Femur (tissue), 1 donor: ENCODE data around the gene MATN3.

Experiments
- DNase-seq: peaks from one replicate; pipeline ENCODE4 v3.0.0-alpha.2; 2017

MATN3 gene

GRCh38 chr2:20035955-20036666, 23.6 kb upstream of the MATN3 start:
- no peak for DNase-seq

GRCh38 chr2:20034821-20035220, 22.4 kb upstream of the MATN3 start:
- no peak for DNase-seq

GRCh38 chr2:20034218-20034617, 21.8 kb upstream of the MATN3 start:
- no peak for DNase-seq

- no peak for DNase-seq
These were observed 20.9 kb upstream of the MATN3 start for GRCh38 chr2:20033322-20033721.

GRCh38 chr2:20030224-20030623, 17.8 kb upstream of the MATN3 start:
- no peak for DNase-seq

- no peak for DNase-seq
These were observed 15.4 kb upstream of the MATN3 start for GRCh38 chr2:20027705-20028434.

GRCh38 chr2:20027260-20027677, 14.8 kb upstream of the MATN3 start:
- no peak for DNase-seq

- DNase-seq = no peak
These were observed 12.8 kb upstream of the MATN3 start for GRCh38 chr2:20025065-20025786.

GRCh38 chr2:20023688-20024087, 11.2 kb upstream of the MATN3 start:
- DNase-seq = no peak

GRCh38 chr2:20021405-20022009, 9.0 kb upstream of the MATN3 start:
- no peak for DNase-seq

GRCh38 chr2:20019747-20020146, 7.3 kb upstream of the MATN3 start:
- DNase-seq = no peak

GRCh38 chr2:20018601-20019152, 6.2 kb upstream of the MATN3 start:
- no peak for DNase-seq

GRCh38 chr2:20016346-20016745, 3.9 kb upstream of the MATN3 start:
- no peak for DNase-seq

- no peak for DNase-seq
These were observed 3.1 kb upstream of the MATN3 start for GRCh38 chr2:20015482-20016083.

- DNase-seq = peak; percentile 43
These were observed 820 bp upstream of the MATN3 start for GRCh38 chr2:20013126-20013849.

GRCh38 chr2:20012032-20012281, 511 bp downstream of the MATN3 start:
- no peak for DNase-seq

GRCh38 chr2:20011276-20012031, 1.0 kb downstream of the MATN3 start:
- DNase-seq = no peak

GRCh38 chr2:20008703-20009102, 3.8 kb downstream of the MATN3 start:
- DNase-seq = no peak

- no peak for DNase-seq
These were observed 6.5 kb downstream of the MATN3 start for GRCh38 chr2:20005891-20006470.

GRCh38 chr2:20005067-20005627, 7.3 kb downstream of the MATN3 start:
- no peak for DNase-seq

GRCh38 chr2:20001361-20001863, 11.1 kb downstream of the MATN3 start:
- no peak for DNase-seq
